Esophagus squamous epithelium (tissue), 5 donors: ENCODE results near the gene SERINC5. TPM values are rescaled to one million over a fixed set of nuclear protein-coding genes. Genes with fewer than 3 reads are reported as not detected.

Experiments used
- DNase-seq: peaks from one replicate; lab custom pipeline; 2025; lab: John Stamatoyannopoulos, UW
- H3K27ac ChIP-seq, 4 donors: fragments of 200-600 bp; sonication (generic); one replicate each; pipeline ENCODE4 v1.5.1; 2016 to 2019; ENCODE audit warnings: mild to moderate bottlenecking in 1 of 4
- H3K27me3 ChIP-seq, 4 donors: fragments of 200-600 bp; sonication (generic); 1 replicate in 3 of 4; 2 replicates in 1 of 4; pipeline versions ENCODE4 v1.5.1 to v1.6.0; 2017 to 2021; ENCODE audit warnings: antibody characterized with exemption in 1 of 4
- H3K36me3 ChIP-seq, 3 donors: fragments of 200-600 bp; sonication (generic); one replicate each; pipeline ENCODE4 v1.5.1; 2016 to 2019
- H3K4me1 ChIP-seq, 3 donors: fragments of 200-600 bp; sonication (generic); one replicate each; pipeline ENCODE4 v1.5.1; 2017 to 2019
- H3K4me3 ChIP-seq, 4 donors: fragments of 200-600 bp; sonication (generic); 1 replicate in 3 of 4; 2 replicates in 1 of 4; pipeline ENCODE4 v1.5.1; 2016 to 2019; ENCODE audit warnings: mild to moderate bottlenecking in 2 of 4, moderate library complexity in 1 of 4
- H3K9me3 ChIP-seq, 3 donors: fragments of 200-600 bp; sonication (generic); one replicate each; pipeline ENCODE4 v1.5.1; 2016 to 2019
- CTCF ChIP-seq, 6 experiments: fragments of 450-650 bp in 4 of 6; fragments of 200-600 bp in 2 of 6; sonication (generic) in 2 of 6; IDR thresholded peaks; one replicate each; pipeline ENCODE4 v1.5.1; 2016 to 2019; ENCODE audit warnings: antibody characterized with exemption in 6 of 6, mild to moderate bottlenecking in 4 of 6, moderate library complexity in 4 of 6
- POLR2A ChIP-seq, 4 donors: fragments of 450-650 bp; IDR thresholded peaks; one replicate each; pipeline ENCODE4 v1.6.1; 2017; ENCODE audit warnings: antibody characterized with exemption in 4 of 4, mild to moderate bottlenecking in 4 of 4, moderate library complexity in 3 of 4
- WGBS, 2 donors: methylation state at CpG; one replicate each; pipeline ENCODE4 v1.1.5; 2018; 5-methylcytosine and 5-hydroxymethylcytosine counted together
- intact Hi-C: fragments of 100-400 bp; cut with DNase I; formaldehyde crosslinking; loops from one replicate; pipeline ENCODE4 v1.15.0; 2022
- total RNA-seq, 4 donors: library from RNA; depleted of rRNA; stranded (reverse); fragments of >200 nt; gene quantifications; one replicate each; pipeline ENCODE4 v1.1.0, GENCODE V29; 2016
- donor health status: DM: yes; HTN: yes; CAD: no.

The SERINC5 gene
- total RNA-seq, 4 donors from 2014 or later: 33.9 to 65.3 (median 44.6) TPM

- no peak overlapping the region for H3K4me3 ChIP-seq
- intact Hi-C loops: loop anchor here (5.0 kb wide), 1 partner anchor 61 kb away; no protein-coding TSS in a partner anchor
- DNase-seq: no peak
- H3K9me3 ChIP-seq: no peaks in the 10 kb centered on the region
- H3K36me3 ChIP-seq: no peaks in the 10 kb centered on the region
- peak overlapping the region; percentile 75 to 89 (median 82) for H3K27ac ChIP-seq
- TF ChIP-seq POLR2A (IDR thresholded peaks at IDR 0.05) (no peak), CTCF (IDR thresholded peaks at IDR 0.05) (no peak)
- 65 to 75% methylated on average over 2 of the region's 2 CpGs for WGBS, 2 donors
- peaks cover 28 to 83% (median 40%) of the 10 kb centered on the region in 3 donors for H3K4me1 ChIP-seq
- no peaks in the 10 kb centered on the region for H3K27me3 ChIP-seq
Observed at GRCh38 chr5:80248378-80248777, 7.5 kb downstream of the SERINC5 start.

DNA sequence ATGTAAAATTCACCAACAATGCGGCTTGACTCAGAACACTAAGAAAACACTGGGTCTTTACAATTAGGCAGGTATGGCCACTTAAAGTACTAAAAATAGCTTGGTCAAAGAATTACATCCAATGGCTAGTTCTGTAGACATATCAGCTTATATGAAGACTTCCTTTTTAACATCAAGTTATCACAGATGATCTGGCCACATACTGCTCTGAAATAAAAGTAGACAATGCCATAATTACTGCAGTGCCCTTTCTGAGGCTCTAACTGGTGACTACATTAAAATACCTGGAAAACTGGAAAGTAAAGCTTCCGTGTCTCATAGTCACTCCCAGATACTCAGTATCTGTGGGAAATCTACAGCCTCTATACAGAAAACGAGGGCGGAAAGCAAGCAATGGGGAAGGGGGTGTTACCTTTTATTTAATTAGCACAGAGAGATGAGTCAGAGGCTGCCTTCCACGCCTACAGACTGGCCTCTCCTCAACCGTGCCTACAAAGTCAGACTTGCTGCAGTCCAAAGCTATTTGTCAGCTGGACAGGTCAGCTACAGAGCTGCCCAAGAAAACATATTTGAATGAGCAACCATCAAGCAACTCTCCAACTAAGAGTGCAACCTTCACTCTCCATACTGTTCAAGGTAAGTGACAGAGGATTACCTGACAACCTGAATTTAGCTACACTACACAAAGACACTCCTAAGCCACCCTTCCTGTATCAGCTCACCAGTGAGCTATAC, 8.7 kb downstream of the SERINC5 start:
- H3K27ac ChIP-seq: peak overlapping the region; percentile 75 to 89 (median 82)
- peaks cover 0 to 8% (median 0%) of the 10 kb centered on the region in 3 donors for H3K9me3 ChIP-seq
- no peaks in the 10 kb centered on the region for H3K27me3 ChIP-seq
- H3K4me3 ChIP-seq: peak overlapping the region in 2 of 4 donors; percentile 4 to 42
- peaks cover 0 to 9% (median 0%) of the 10 kb centered on the region in 3 donors for H3K36me3 ChIP-seq
- WGBS, 2 donors: 7 to 14% methylated on average over 6 of the region's 6 CpGs
- intact Hi-C loops: loop anchor here (5.0 kb wide), 1 partner anchor 60 kb away; no protein-coding TSS in a partner anchor
- H3K4me1 ChIP-seq: peaks cover 25 to 71% (median 30%) of the 10 kb centered on the region in 3 donors
- no peak for TF ChIP-seq POLR2A (IDR thresholded peaks at IDR 0.05)
- TF ChIP-seq CTCF (IDR thresholded peaks at IDR 0.05): no peak
- no peak for DNase-seq

- intact Hi-C loops: loop anchor here (5.0 kb wide), 1 partner anchor 59 kb away; no protein-coding TSS in a partner anchor
- peak overlapping the region; percentile 75 to 89 (median 82) for H3K27ac ChIP-seq
- peaks cover 25 to 61% (median 30%) of the 10 kb centered on the region in 3 donors for H3K4me1 ChIP-seq
- H3K36me3 ChIP-seq: peaks cover 0 to 19% (median 0%) of the 10 kb centered on the region in 3 donors
- H3K9me3 ChIP-seq: peaks cover 0 to 15% (median 0%) of the 10 kb centered on the region in 3 donors
- whole genome bisulfite sequencing, 2 donors: 39 to 40% methylated on average over 2 of the region's 2 CpGs
- H3K4me3 ChIP-seq: no peak overlapping the region
- DNase-seq: no peak
- H3K27me3 ChIP-seq: no peaks in the 10 kb centered on the region
- TF ChIP-seq CTCF (IDR thresholded peaks at IDR 0.05): no peak
- TF ChIP-seq POLR2A (IDR thresholded peaks at IDR 0.05): no peak
Observed at GRCh38 chr5:80246001-80246758, 9.7 kb downstream of the SERINC5 start.

DNA sequence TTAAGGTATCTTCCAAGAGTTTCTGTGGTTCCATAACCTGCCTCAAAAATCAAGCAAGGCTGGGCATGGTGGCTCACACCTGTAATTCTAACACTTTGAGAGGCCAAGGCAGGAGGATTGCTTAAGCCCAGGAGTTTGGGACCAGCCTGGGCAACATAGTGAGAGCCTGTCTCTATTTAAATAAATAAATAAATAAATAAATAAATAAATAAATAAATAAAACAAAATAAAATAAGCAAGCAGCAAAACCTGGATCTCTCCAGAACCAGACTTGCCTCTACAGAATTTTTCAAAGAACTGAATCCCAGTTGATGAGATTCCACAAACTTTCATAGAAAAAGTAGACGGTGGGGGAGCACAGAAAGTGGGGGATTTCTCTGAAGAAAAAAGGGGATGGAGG, 12.3 kb downstream of the SERINC5 start:
- H3K4me3 ChIP-seq: no peak overlapping the region
- WGBS, 2 donors: 94 to 95% methylated on average over 1 of the region's 1 CpG
- no peak for DNase-seq
- H3K27me3 ChIP-seq: no peaks in the 10 kb centered on the region
- TF ChIP-seq POLR2A (IDR thresholded peaks at IDR 0.05): no peak
- H3K36me3 ChIP-seq: peaks cover 0 to 22% (median 0%) of the 10 kb centered on the region in 3 donors
- H3K4me1 ChIP-seq: peaks cover 25 to 64% (median 46%) of the 10 kb centered on the region in 3 donors
- intact Hi-C loops: no loop called here
- H3K9me3 ChIP-seq: peaks cover 0 to 15% (median 0%) of the 10 kb centered on the region in 3 donors
- H3K27ac ChIP-seq: no peak overlapping the region

DNA sequence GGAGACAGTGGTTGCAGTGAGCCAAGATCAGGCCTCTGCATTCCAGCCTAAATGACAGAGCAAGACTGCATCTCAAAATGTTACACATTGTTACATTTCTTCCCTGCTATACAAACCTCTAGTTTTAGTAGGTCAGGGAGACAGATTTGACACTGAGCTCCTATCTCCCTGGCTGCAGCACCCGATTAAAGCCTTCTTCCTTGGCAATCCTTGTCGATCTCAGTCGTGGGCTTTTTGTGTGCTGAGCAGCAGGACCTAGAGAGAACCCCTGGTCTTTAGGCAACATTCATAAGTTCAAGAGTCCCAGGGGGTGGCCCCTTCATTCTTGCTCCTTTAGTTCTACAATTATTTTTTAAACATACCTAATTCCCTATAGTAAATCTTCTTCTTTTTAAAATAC, 13.0 kb downstream of the SERINC5 start:
- peaks cover 0 to 15% (median 0%) of the 10 kb centered on the region in 3 donors for H3K9me3 ChIP-seq
- DNase-seq: no peak
- peaks cover 0 to 22% (median 0%) of the 10 kb centered on the region in 3 donors for H3K36me3 ChIP-seq
- TF ChIP-seq POLR2A (IDR thresholded peaks at IDR 0.05): no peak
- TF ChIP-seq CTCF (IDR thresholded peaks at IDR 0.05): no peak
- intact Hi-C loops: no loop called here
- H3K4me1 ChIP-seq: peaks cover 24 to 61% (median 42%) of the 10 kb centered on the region in 3 donors
- WGBS, 2 donors: 92 to 96% methylated on average over 3 of the region's 3 CpGs
- no peak overlapping the region for H3K4me3 ChIP-seq
- no peaks in the 10 kb centered on the region for H3K27me3 ChIP-seq
- no peak overlapping the region for H3K27ac ChIP-seq
